HG03095 (cell line): ENCODE measurements around the gene SYT2.
A peak's percentile ranks its signal among the peaks of the same experiment; 100 is the strongest.
"Not testable (repeated sequence)": the region's sequence is repeated elsewhere in the genome, so short reads cannot be mapped to it uniquely, and the experiment has no call there.

Experiments used
- ATAC-seq: cut with Tn5 transposase; IDR thresholded peaks from one replicate; pipeline ENCODE4 v1.9.1; 2021; ENCODE audit warnings: moderate library complexity; ENCODE audit not compliant: unreplicated experiment

Gene SYT2

GRCh38 chr1:202625416-202626360 is 84.6 kb downstream of the SYT2 start:
- ATAC-seq = peak; percentile 71

- no peak for ATAC-seq
These were observed 85.5 kb downstream of the SYT2 start for GRCh38 chr1:202624781-202625108.

- no peak for ATAC-seq
These were observed 86.0 kb downstream of the SYT2 start for GRCh38 chr1:202624088-202624780.

DNA sequence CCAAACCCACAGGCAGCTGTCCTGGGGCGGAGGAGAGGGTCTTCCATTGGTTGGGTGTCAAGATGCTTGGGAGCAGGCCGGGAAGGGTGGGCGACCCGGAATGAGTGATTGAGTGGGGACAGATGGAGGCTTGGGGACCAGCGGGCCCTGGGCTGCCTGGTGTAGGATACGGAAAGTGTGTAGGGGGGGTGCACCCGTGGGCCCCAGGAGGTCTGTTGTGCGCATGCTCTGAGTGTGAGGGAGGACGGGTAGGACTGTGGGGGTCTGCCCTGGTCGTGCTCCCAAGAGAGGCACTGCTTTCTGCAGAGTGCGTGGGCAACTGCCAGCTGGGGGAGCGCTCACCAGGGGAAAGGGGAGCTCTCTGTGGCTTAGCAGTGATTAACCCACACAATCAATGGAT is 86.8 kb downstream of the SYT2 start:
- ATAC-seq = not testable (repeated sequence)

GRCh38 chr1:202623075-202623474 is 87.2 kb downstream of the SYT2 start:
- ATAC-seq = no peak

DNA sequence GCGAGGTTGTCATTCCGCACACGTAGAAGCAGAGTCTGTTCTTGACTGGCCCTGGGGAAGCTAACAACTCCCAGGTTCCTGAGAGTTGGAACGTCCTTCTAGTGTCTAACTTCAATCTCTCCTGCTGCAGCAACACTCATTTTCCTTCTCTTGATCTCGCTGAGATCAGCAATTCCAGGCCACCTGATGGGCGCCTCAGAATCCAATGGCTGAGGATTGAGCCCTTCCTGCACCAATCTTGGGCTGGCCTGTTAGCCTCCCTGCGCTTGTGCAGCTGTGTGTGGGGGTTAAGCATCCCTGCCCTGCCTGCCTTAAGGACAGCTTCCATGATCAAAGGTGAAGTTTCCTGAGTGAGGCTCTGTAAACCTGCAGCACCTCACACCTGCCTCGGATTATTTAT is 87.9 kb downstream of the SYT2 start:
- no peak for ATAC-seq

- no peak for ATAC-seq
These were observed 88.8 kb downstream of the SYT2 start for GRCh38 chr1:202621446-202621845.

GRCh38 chr1:202620036-202620435 is 90.2 kb downstream of the SYT2 start:
- not testable (repeated sequence) for ATAC-seq

DNA sequence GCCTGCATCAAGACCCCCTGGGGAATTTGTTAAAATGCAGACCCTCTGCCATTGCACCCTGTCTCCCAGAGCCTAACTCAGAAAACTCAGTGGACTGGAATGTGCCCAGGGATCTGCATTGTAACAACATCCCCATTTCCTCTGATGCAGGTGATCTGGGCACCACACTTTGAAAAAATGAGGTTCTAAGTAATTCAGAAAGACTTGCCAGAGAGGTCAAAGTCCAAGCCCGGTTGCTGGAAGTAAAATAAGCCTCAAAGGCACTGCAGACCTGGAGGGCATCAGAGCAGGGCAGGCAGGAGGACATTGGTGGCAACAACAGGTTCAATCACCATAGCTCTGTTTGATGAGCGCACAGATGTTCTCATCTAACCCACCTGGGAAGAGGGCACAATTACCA is 90.7 kb downstream of the SYT2 start:
- ATAC-seq = no peak

DNA sequence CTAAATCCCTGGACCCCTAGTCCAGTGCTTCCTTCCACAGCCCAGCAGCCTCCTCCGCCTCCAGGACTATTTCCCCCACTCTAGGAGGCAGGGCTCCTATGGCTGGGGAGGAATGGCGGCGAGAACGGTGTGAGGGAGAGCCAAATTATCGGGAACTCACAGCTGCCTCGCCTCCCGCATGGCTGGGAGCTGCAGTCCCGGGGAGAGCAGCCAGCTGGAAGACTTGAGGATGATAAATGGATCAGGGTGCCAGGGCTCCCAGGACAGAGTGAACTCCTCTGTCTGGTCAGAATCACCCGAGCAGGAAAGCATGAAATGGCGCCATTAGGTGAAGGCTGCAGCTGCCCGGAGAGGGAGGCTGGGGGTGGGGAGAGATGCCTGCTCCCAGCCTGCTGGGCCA is 91.2 kb downstream of the SYT2 start:
- not testable (repeated sequence) for ATAC-seq

GRCh38 chr1:202616355-202616915 is 93.8 kb downstream of the SYT2 start:
- peak; percentile 34 for ATAC-seq

DNA sequence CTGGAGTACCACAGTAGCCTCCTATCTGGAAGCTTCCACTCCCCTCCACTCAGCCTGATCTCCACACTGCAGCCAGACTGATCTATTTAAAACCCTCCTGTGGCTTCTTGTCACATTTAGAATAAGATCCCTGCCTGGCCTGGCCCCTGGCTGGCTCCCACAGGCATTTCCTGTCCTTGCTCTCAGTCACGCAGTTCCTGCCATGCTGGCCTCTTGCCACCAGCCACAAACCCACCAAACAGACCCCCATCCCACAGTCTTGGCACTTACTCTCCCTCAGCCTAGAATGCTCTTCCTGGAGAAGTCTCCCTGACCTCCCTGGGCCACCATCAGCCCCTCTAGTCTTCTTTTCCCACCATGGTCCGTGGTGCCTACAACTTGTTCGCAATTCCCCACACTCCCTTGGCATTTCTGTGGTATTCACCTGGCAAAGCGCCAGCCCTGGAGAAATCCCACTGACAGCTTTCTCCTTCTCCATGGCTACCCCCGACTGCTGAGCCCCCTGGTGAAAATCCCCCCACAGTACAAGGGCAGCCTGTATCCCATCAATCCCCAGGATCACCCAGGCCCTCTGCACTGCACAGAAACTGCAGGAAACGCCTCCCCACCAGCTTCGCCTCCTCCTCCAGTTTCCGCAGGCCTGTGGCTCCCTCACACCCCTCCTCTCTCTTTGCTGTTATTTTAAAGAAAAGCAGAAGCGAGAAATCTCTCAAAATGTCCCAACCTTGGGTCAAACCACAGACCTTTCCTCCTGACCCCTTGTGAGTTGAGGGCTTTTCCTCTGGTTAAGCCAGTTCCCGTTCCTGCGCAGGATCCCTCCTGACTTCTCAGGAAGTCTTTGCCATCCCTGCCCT is 94.5 kb downstream of the SYT2 start:
- ATAC-seq = peak; percentile 78

DNA sequence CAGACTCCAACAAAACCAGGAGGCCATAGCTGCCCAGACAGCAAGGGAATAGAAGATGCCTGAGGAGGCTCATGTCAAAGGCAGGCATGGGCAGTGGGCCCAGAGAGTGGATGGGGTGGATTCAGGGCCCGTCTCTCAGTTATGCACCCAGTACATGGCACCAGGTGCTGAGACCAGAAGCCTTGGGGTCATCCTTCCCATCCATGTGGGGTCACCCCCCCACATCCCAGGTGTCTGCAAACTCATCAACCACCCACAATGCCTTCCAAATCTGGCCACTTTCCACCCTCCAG is 95.1 kb downstream of the SYT2 start:
- not testable (repeated sequence) for ATAC-seq

GRCh38 chr1:202614363-202615207 is 95.7 kb downstream of the SYT2 start:
- ATAC-seq = not testable (repeated sequence)

DNA sequence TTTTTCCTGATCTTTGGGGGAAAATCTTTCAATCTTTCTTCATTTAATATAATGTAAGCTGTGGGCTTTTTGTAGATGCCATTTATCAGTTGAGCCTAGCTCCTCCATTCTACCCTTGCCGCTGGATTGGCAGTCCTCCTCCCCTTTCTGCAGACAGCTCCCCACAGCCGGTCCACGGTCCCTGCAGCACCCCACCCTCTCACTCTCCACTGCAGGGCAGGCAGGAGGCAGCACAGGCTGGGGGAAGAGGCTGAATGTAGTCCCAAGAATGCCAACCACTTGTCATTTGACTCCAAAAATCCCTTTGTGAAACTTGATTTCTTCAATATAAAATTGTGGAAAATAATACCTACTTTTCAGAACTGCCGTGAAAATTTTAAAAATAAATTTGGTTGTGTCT is 96.7 kb downstream of the SYT2 start:
- ATAC-seq = no peak

GRCh38 chr1:202612036-202612435 is 98.2 kb downstream of the SYT2 start:
- not testable (repeated sequence) for ATAC-seq

DNA sequence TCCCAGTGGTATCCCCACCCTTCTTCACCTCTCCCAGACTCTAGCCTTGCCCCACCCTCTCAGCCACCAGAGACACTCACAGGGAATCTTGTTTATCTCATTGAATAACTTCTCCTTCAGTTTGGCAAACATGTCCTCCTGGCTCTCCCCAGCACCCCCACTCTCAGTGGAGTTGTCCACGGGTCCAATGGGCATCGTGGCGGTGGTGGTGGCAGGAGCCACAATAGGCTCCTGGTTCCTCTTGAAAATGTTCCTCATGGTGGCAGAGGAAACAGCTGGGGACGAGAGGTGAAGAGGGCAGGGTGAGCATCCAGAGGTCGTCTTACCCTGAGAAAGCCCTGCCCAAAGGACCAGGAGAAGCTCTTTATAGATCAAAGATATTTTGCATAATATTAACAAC is 104.7 kb downstream of the SYT2 start:
- no peak for ATAC-seq

GRCh38 chr1:202603435-202603834 is 106.8 kb downstream of the SYT2 start:
- ATAC-seq = no peak

- ATAC-seq = no peak
These were observed 109.7 kb downstream of the SYT2 start for GRCh38 chr1:202600432-202601041.
